SK-N-SH (cell line): ENCODE measurements around the gene PPARD. TPM values are rescaled to one million over a fixed set of nuclear protein-coding genes. Genes with fewer than 3 reads are reported as not detected.

ENCODE experiments used
- CTCF ChIA-PET: fragments of 300-600, 350-600 bp; formaldehyde crosslinking; extraction: SDS; loops from one replicate; lab custom pipeline; 2021; lab: Yijun Ruan, JAX
- POLR2A ChIA-PET: fragments of 350-600 bp; sonication (Branson Sonifier 250); formaldehyde crosslinking; extraction: SDS; loops from one replicate; lab custom pipeline; 2020; ENCODE audit warnings: antibody characterized with exemption, inconsistent platforms; lab: Yijun Ruan, JAX
- DNase-seq: peaks from one replicate; pipeline ENCODE4 v3.0.0; 2012
- H2AFZ ChIP-seq: fragments of 200-600 bp; sonication (generic); 2 replicates; pipeline ENCODE4 v1.8.1; 2016; ENCODE audit warnings: antibody characterized with exemption, mild to moderate bottlenecking, low read depth
- H3F3A ChIP-seq: fragments of 200-600 bp; sonication (generic); replicated peaks from 2 replicates; pipeline ENCODE3; 2016; ENCODE audit warnings: antibody characterized with exemption, mild to moderate bottlenecking; ENCODE audit not compliant: insufficient read depth
- H3K27ac ChIP-seq, 2 experiments: fragments of 200-500 bp in 1 of 2; fragments of 200-600 bp in 1 of 2; sonication (Bioruptor generic) in 1 of 2; sonication (generic), shearing (Covaris generic) in 1 of 2; 2 replicates each; pipeline versions ENCODE4 v1.5.1 to v1.6.1; 2014 to 2016; ENCODE audit warnings: low read depth in 2 of 2, inconsistent platforms in 1 of 2, low read length in 1 of 2, mild to moderate bottlenecking in 1 of 2, mixed read lengths in 1 of 2
- H3K27me3 ChIP-seq: fragments of 200-600 bp; sonication (generic), shearing (Covaris generic); 2 replicates; pipeline ENCODE4 v1.6.1; 2016; ENCODE audit warnings: mixed run types; ENCODE audit not compliant: insufficient read depth
- H3K36me3 ChIP-seq, 2 experiments: fragments of 200-500 bp in 1 of 2; fragments of 200-600 bp in 1 of 2; sonication (Bioruptor generic) in 1 of 2; sonication (generic) in 1 of 2; replicated peaks in 1 of 2; 2 replicates each; pipeline versions ENCODE3 to v1.5.1; 2014 to 2016; ENCODE audit warnings: low read length in 1 of 2, mild to moderate bottlenecking in 1 of 2; ENCODE audit not compliant: insufficient read depth in 2 of 2, control insufficient read depth in 1 of 2
- H3K4me1 ChIP-seq, 2 experiments: fragments of 200-500 bp in 1 of 2; fragments of 200-600 bp in 1 of 2; sonication (Bioruptor generic) in 1 of 2; sonication (generic), shearing (Covaris generic) in 1 of 2; 2 replicates each; pipeline versions ENCODE4 v1.5.1 to v1.6.1; 2014 to 2016; ENCODE audit warnings: low read depth in 1 of 2, low read length in 1 of 2, mixed run types in 1 of 2; ENCODE audit not compliant: insufficient read depth in 2 of 2, control insufficient read depth in 1 of 2
- H3K4me2 ChIP-seq: fragments of 200-600 bp; sonication (generic), shearing (Covaris generic); 2 replicates; pipeline ENCODE4 v1.6.1; 2017; ENCODE audit warnings: mixed run types
- H3K4me3 ChIP-seq, 2 experiments: fragments of 200-500 bp in 1 of 2; fragments of 200-600 bp in 1 of 2; sonication (Bioruptor generic) in 1 of 2; sonication (generic), shearing (Covaris generic) in 1 of 2; 2 replicates each; pipeline versions ENCODE4 v1.5.1 to v1.8.1; 2014 to 2016; ENCODE audit warnings: low read depth in 2 of 2, inconsistent platforms in 1 of 2, low read length in 1 of 2, mild to moderate bottlenecking in 1 of 2, mixed read lengths in 1 of 2, moderate library complexity in 1 of 2
- H3K79me2 ChIP-seq: fragments of 200-600 bp; sonication (generic); 2 replicates; pipeline ENCODE4 v1.8.1; 2017; ENCODE audit warnings: mild to moderate bottlenecking; ENCODE audit not compliant: insufficient read depth
- H3K9ac ChIP-seq: fragments of 200-600 bp; sonication (generic); 2 replicates; pipeline ENCODE4 v1.6.1; 2017; ENCODE audit warnings: mixed run types
- H3K9me2 ChIP-seq: fragments of 200-600 bp; sonication (generic); 2 replicates; pipeline ENCODE4 v1.6.1; 2017; ENCODE audit warnings: mixed run types
- H3K9me3 ChIP-seq: fragments of 200-600 bp; sonication (generic); 2 replicates; pipeline ENCODE4 v1.6.1; 2017; ENCODE audit warnings: mixed run types, mild to moderate bottlenecking, moderate library complexity
- H4K20me1 ChIP-seq: fragments of 200-600 bp; sonication (generic); 2 replicates; pipeline ENCODE4 v1.6.1; 2017; ENCODE audit warnings: mild to moderate bottlenecking, mixed run types; ENCODE audit not compliant: insufficient read depth
- FOSL2 ChIP-seq: IDR thresholded peaks from 2 replicates; pipeline ENCODE4 v1.4.0; 2012; ENCODE audit warnings: low read depth, mild to moderate bottlenecking, moderate library complexity, borderline replicate concordance
- FOXJ3 ChIP-seq: sonication (generic); formaldehyde crosslinking; IDR thresholded peaks from 2 replicates; pipeline ENCODE4 v1.5.1; 2020; ENCODE audit warnings: mild to moderate bottlenecking, missing genetic modification reagents
- GABPA ChIP-seq: IDR thresholded peaks from 2 replicates; pipeline ENCODE4 v1.4.0; 2012; ENCODE audit warnings: low read depth, mild to moderate bottlenecking
- JUND ChIP-seq: IDR thresholded peaks from 2 replicates; pipeline ENCODE4 v1.4.0; 2012
- MXI1 ChIP-seq: IDR thresholded peaks from 2 replicates; pipeline ENCODE4 v1.6.1; 2012; ENCODE audit warnings: mild to moderate bottlenecking, low read depth, low read length, improper control_type of control experiment
- SIN3A ChIP-seq: IDR thresholded peaks from 2 replicates; pipeline ENCODE4 v1.6.1; 2012; ENCODE audit warnings: low read depth, mild to moderate bottlenecking, low read length, moderate library complexity, borderline replicate concordance
- SMC3 ChIP-seq: IDR thresholded peaks from 2 replicates; pipeline ENCODE4 v1.6.1; 2012; ENCODE audit warnings: low read depth, low read length, improper control_type of control experiment
- TCF12 ChIP-seq: IDR thresholded peaks from 2 replicates; pipeline ENCODE4 v1.4.0; 2012
- TEAD4 ChIP-seq: IDR thresholded peaks from 2 replicates; pipeline ENCODE4 v1.4.0; 2012; ENCODE audit warnings: mild to moderate bottlenecking, borderline replicate concordance; ENCODE audit not compliant: insufficient read depth
- WGBS: methylation state at CpG from one replicate; pipeline ENCODE4 v1.1.6; 2017; ENCODE audit warnings: low lambda C conversion rate; 5-methylcytosine and 5-hydroxymethylcytosine counted together
- polyA plus RNA-seq, 3 experiments: library from polyadenylated mRNA; depleted of rRNA; stranded (reverse); fragments of >200 nt; gene quantifications; 2 replicates each; pipeline ENCODE4 v1.2.3, GENCODE V29; 2012
- small RNA-seq, 7 experiments: library from RNA; depleted of rRNA; stranded (forward); fragments of <200 nt; gene quantifications; one replicate each; pipeline ENCODE3, GENCODE V24; 2012
- TF ChIP-seq, protein P1 (sequence below): IDR thresholded peaks from 2 replicates; pipeline ENCODE4 v1.6.1; 2012; ENCODE audit warnings: mild to moderate bottlenecking, low read depth, low read length, moderate library complexity
- TF ChIP-seq, protein P2 (sequence below): fragments of 200-600 bp; sonication (generic); IDR thresholded peaks from 2 replicates; pipeline ENCODE4 v1.6.1; 2017; ENCODE audit warnings: antibody characterized with exemption, mild to moderate bottlenecking, moderate library complexity
- TF ChIP-seq, protein P3 (sequence below): fragments of 150-350 bp; IDR thresholded peaks from 2 replicates; pipeline ENCODE4 v1.6.1; 2016; ENCODE audit warnings: mild to moderate bottlenecking, low read depth, low read length

PPARD gene
- polyA plus RNA-seq, 1 of the 3 experiments (the other 2 are of a cell fraction): 13.3 TPM

DNA sequence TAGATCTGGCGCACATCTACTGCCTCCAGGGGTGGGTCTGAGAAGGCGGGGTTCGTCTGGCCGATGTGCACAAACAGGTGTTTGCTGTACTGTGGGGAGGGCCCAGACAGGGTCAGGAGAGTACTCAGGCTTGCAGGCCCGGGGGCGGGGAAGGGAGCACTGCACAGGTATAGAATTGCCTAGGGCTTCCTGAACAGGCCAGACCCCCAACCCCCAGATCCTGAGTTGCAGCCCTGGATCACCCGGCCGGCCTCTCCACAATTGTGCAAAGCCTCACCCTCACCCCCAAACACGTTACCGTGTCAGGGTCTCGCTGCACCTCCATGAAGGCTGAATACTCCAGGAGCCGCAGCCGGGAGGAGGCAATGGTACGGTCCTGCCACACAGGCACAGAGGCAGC is 133.6 kb downstream of the PPARD start (continued):
- TF ChIP-seq, protein P1, sequence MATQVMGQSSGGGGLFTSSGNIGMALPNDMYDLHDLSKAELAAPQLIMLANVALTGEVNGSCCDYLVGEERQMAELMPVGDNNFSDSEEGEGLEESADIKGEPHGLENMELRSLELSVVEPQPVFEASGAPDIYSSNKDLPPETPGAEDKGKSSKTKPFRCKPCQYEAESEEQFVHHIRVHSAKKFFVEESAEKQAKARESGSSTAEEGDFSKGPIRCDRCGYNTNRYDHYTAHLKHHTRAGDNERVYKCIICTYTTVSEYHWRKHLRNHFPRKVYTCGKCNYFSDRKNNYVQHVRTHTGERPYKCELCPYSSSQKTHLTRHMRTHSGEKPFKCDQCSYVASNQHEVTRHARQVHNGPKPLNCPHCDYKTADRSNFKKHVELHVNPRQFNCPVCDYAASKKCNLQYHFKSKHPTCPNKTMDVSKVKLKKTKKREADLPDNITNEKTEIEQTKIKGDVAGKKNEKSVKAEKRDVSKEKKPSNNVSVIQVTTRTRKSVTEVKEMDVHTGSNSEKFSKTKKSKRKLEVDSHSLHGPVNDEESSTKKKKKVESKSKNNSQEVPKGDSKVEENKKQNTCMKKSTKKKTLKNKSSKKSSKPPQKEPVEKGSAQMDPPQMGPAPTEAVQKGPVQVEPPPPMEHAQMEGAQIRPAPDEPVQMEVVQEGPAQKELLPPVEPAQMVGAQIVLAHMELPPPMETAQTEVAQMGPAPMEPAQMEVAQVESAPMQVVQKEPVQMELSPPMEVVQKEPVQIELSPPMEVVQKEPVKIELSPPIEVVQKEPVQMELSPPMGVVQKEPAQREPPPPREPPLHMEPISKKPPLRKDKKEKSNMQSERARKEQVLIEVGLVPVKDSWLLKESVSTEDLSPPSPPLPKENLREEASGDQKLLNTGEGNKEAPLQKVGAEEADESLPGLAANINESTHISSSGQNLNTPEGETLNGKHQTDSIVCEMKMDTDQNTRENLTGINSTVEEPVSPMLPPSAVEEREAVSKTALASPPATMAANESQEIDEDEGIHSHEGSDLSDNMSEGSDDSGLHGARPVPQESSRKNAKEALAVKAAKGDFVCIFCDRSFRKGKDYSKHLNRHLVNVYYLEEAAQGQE: no peak
- TF ChIP-seq, protein P2, sequence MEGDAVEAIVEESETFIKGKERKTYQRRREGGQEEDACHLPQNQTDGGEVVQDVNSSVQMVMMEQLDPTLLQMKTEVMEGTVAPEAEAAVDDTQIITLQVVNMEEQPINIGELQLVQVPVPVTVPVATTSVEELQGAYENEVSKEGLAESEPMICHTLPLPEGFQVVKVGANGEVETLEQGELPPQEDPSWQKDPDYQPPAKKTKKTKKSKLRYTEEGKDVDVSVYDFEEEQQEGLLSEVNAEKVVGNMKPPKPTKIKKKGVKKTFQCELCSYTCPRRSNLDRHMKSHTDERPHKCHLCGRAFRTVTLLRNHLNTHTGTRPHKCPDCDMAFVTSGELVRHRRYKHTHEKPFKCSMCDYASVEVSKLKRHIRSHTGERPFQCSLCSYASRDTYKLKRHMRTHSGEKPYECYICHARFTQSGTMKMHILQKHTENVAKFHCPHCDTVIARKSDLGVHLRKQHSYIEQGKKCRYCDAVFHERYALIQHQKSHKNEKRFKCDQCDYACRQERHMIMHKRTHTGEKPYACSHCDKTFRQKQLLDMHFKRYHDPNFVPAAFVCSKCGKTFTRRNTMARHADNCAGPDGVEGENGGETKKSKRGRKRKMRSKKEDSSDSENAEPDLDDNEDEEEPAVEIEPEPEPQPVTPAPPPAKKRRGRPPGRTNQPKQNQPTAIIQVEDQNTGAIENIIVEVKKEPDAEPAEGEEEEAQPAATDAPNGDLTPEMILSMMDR: no peak
- TF ChIP-seq FOXJ3 (CRISPR knock-in tag): no peak
- no peak for TF ChIP-seq TCF12
- no peak for TF ChIP-seq GABPA
- no peak for TF ChIP-seq SIN3A
- TF ChIP-seq, protein P3, sequence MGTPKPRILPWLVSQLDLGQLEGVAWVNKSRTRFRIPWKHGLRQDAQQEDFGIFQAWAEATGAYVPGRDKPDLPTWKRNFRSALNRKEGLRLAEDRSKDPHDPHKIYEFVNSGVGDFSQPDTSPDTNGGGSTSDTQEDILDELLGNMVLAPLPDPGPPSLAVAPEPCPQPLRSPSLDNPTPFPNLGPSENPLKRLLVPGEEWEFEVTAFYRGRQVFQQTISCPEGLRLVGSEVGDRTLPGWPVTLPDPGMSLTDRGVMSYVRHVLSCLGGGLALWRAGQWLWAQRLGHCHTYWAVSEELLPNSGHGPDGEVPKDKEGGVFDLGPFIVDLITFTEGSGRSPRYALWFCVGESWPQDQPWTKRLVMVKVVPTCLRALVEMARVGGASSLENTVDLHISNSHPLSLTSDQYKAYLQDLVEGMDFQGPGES: no peak
- TF ChIP-seq, all 33 proteins: peak for 0

DNA sequence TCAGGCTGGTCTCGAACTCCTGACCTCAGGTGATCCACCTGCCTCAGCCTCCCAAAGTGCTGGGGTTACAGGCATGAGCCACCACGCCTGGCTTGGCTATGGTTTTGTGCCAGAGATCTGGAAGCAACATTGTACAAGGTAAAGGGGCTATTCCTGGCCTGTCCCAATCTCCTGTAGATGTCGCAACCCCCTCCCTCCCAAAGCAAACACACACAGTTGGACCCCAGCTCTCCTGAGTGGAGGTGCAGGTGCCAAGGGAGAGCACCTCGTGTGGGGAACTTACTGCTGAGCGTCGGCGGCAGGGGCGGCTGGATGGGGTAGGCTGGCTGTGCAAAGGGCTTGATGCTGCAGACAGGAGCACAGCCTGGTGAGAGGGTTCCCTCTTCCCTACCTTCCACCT is 134.7 kb downstream of the PPARD start:
- no peaks in the 10 kb centered on the region; the same call in 1 of the 2 replicates for H3K79me2 ChIP-seq
- CTCF ChIA-PET: interaction anchor here (1.2 to 1.9 kb wide), 3 partner anchors 9 to 260 kb away, joined by 3 to 5 read pairs (median 4); partner anchors contain the start of gene ARMC12
- no peak overlapping the region for H3K27ac ChIP-seq
- WGBS: 95% methylated on average over 4 of the region's 8 CpGs
- H3K27me3 ChIP-seq: no peaks in the 10 kb centered on the region
- H3K9me3 ChIP-seq: no peaks in the 10 kb centered on the region
- H4K20me1 ChIP-seq: peaks cover 12% of the 10 kb centered on the region
- H2AFZ ChIP-seq: no peak overlapping the region
- no peak for TF ChIP-seq FOSL2
- TF ChIP-seq SMC3: no peak
- TF ChIP-seq TEAD4: no peak
- TF ChIP-seq MXI1: no peak
- no peak for TF ChIP-seq JUND
- TF ChIP-seq, all 33 proteins: peak for 0
- peaks cover 18% of the 10 kb centered on the region for H3F3A ChIP-seq
- no peaks in the 10 kb centered on the region for H3K9me2 ChIP-seq
- H3K9ac ChIP-seq: no peak overlapping the region
- H3K4me3 ChIP-seq: no peak overlapping the region
- peaks cover 2 to 3% of the 10 kb centered on the region in 2 experiments; a peak in 2 of 4 replicates for H3K4me1 ChIP-seq
- H3K4me2 ChIP-seq: no peak overlapping the region
- POLR2A ChIA-PET: no interaction called here
- no peak for DNase-seq
- peaks cover 6 to 9% of the 10 kb centered on the region in 2 experiments for H3K36me3 ChIP-seq

Small RNA genes lying within 50 kb of the gene (small RNA-seq; reads per million reads assigned to genes)
- gene MIR7111: 0 to 2.1 (median 0) reads per million in 7 experiments

Other genes starting within 250 kb of the PPARD start
- gene TCP11, start 201.2 kb upstream of the PPARD start, polyA plus RNA-seq (2012; rRNA removed): 0.05 and 0.16 TPM in 2 replicates
- 1.8 and 2.0 TPM in 2 replicates for gene SCUBE3, start 128.6 kb upstream of the PPARD start, polyA plus RNA-seq (2012; rRNA removed)
- gene ZNF76, start 82.8 kb upstream of the PPARD start, polyA plus RNA-seq (2012; rRNA removed): 19.7 and 22.4 TPM in 2 replicates
- 0.13 and 0.16 TPM in 2 replicates for gene DEF6, start 44.7 kb upstream of the PPARD start, polyA plus RNA-seq (2012; rRNA removed)
- gene FANCE, start 109.8 kb downstream of the PPARD start, polyA plus RNA-seq (2012; rRNA removed): 5.8 and 6.5 TPM in 2 replicates
- 2,393 and 3,548 TPM in 2 replicates for gene RPL10A, start 125.8 kb downstream of the PPARD start, polyA plus RNA-seq (2012; rRNA removed)
- 5.2 and 7.1 TPM in 2 replicates for gene TEAD3, start 154.5 kb downstream of the PPARD start, polyA plus RNA-seq (2012; rRNA removed)
- not detected in 2 replicates for gene TULP1, start 170.3 kb downstream of the PPARD start, polyA plus RNA-seq (2012; rRNA removed)